Myocyte (in vitro differentiated cells): ENCODE measurements around the gene UBN2. TPM values are rescaled to one million over a fixed set of nuclear protein-coding genes. Genes with fewer than 3 reads are reported as not detected.
"Not testable (repeated sequence)": the region's sequence is repeated elsewhere in the genome, so short reads cannot be mapped to it uniquely, and the experiment has no call there.

ENCODE experiments used
- DNase-seq: peaks from one replicate; pipeline ENCODE4 v3.0.0-alpha.2; 2012; ENCODE audit warnings: low read depth
- polyA plus RNA-seq: library from polyadenylated mRNA; unstranded; fragments of >200 nt; gene quantifications from one replicate; pipeline ENCODE4 v1.2.1, GENCODE V29; 2012; ENCODE audit warnings: missing spikeins
- total RNA-seq: library from RNA; depleted of rRNA; stranded (reverse); fragments of >200 nt; gene quantifications from 2 replicates; pipeline ENCODE4 v1.2.3, GENCODE V29; 2014

The UBN2 gene
- total RNA-seq = 10.4 and 12.1 TPM in 2 replicates
- 3.3 TPM for polyA plus RNA-seq

GRCh38 chr7:139230774-139231512 is at the start of gene UBN2:
Gene UBN2 (plus strand): TSS chr7:139231237. CDS start chr7:139231485, 248 bp downstream.
- peak; percentile 99 for DNase-seq

- no peak for DNase-seq
These were observed 49.6 kb upstream of the UBN2 start for GRCh38 chr7:139181404-139181803.

GRCh38 chr7:139182363-139182762 is 48.7 kb upstream of the UBN2 start:
- no peak for DNase-seq

- DNase-seq = no peak
These were observed 47.8 kb upstream of the UBN2 start for GRCh38 chr7:139183251-139183650.

- no peak for DNase-seq
These were observed 47.1 kb upstream of the UBN2 start for GRCh38 chr7:139183878-139184338.

- DNase-seq = no peak
These were observed 44.9 kb upstream of the UBN2 start for GRCh38 chr7:139186146-139186545.

GRCh38 chr7:139189357-139189756 is 41.7 kb upstream of the UBN2 start:
- DNase-seq = no peak

- no peak for DNase-seq
These were observed 38.9 kb upstream of the UBN2 start for GRCh38 chr7:139192014-139192706.

GRCh38 chr7:139200382-139200781 is 30.7 kb upstream of the UBN2 start:
- DNase-seq = no peak

GRCh38 chr7:139203992-139204391 is 27.0 kb upstream of the UBN2 start:
- DNase-seq = no peak

- DNase-seq = no peak
These were observed 25.2 kb upstream of the UBN2 start for GRCh38 chr7:139205843-139206242.

- DNase-seq = no peak
These were observed 18.9 kb upstream of the UBN2 start for GRCh38 chr7:139212133-139212532.

GRCh38 chr7:139213489-139213888 is 17.5 kb upstream of the UBN2 start:
- DNase-seq = not testable (repeated sequence)

- no peak for DNase-seq
These were observed 12.9 kb upstream of the UBN2 start for GRCh38 chr7:139218173-139218572.

GRCh38 chr7:139224219-139224618 is 6.8 kb upstream of the UBN2 start:
- DNase-seq = no peak

- not testable (repeated sequence) for DNase-seq
These were observed 6.2 kb upstream of the UBN2 start for GRCh38 chr7:139224836-139225235.

GRCh38 chr7:139225286-139226157 is 5.5 kb upstream of the UBN2 start:
- not testable (repeated sequence) for DNase-seq

- DNase-seq = not testable (repeated sequence)
These were observed 4.9 kb upstream of the UBN2 start for GRCh38 chr7:139226158-139226515.

GRCh38 chr7:139226988-139227488 is 4.0 kb upstream of the UBN2 start:
- DNase-seq = not testable (repeated sequence)

GRCh38 chr7:139230023-139230422 is 1.0 kb upstream of the UBN2 start:
- DNase-seq = no peak

- DNase-seq = no peak
These were observed 608 bp upstream of the UBN2 start for GRCh38 chr7:139230484-139230773.
